GM10248 (cell line): ENCODE results near the gene SPDYC.

ENCODE experiments used
- CTCF ChIA-PET: fragments of 300-600 bp; sonication (Branson Sonifier 250); formaldehyde crosslinking; extraction: SDS; loops from one replicate; lab custom pipeline; 2021; ENCODE audit warnings: antibody characterized with exemption; lab: Yijun Ruan, JAX
- POLR2A ChIA-PET: fragments of 350-650 bp; sonication (Branson Sonifier 250); formaldehyde crosslinking; extraction: SDS; loops from one replicate; lab custom pipeline; 2020; ENCODE audit warnings: antibody characterized with exemption; lab: Yijun Ruan, JAX
- DNase-seq: peaks from one replicate; pipeline ENCODE4 v3.0.0; 2012; ENCODE audit errors: extremely low spot score
- CTCF ChIP-seq: IDR thresholded peaks from 2 replicates; pipeline ENCODE4 v1.5.1; 2012; ENCODE audit warnings: mild to moderate bottlenecking, low read depth; ENCODE audit errors: extremely low read depth, missing control alignments, control extremely low read depth

The SPDYC gene

GRCh38 chr11:65170058-65170534, at the start of gene SPDYC:
Gene SPDYC (plus strand): TSS chr11:65170233. CDS start chr11:65171358, 1,125 bp downstream.
- ChIA-PET CTCF (interaction anchor here (1.3 to 2.0 kb wide), 3 partner anchors 55 to 84 kb away, joined by 3 to 4 read pairs (median 3); no protein-coding TSS in a partner anchor), POLR2A (interaction anchor here (0.7 to 1.1 kb wide), 2 partner anchors 48 to 239 kb away, joined by 3 to 4 read pairs; partner anchors contain the start of gene MRPL49)
- DNase-seq: no peak
- no peak for TF ChIP-seq CTCF

GRCh38 chr11:65120831-65121230, 49.2 kb upstream of the SPDYC start:
- DNase-seq: no peak
- ChIA-PET POLR2A (interaction anchor here (1.7 kb wide), 1 partner anchor 11 kb away, joined by 5 read pairs; no protein-coding TSS in a partner anchor), CTCF (interaction anchor here (0.9 to 7.2 kb wide), 6 partner anchors 9 to 275 kb away, joined by 3 to 73 read pairs (median 4); partner anchors contain the start of genes ARL2, CAPN1 and TM7SF2)
- no peak for TF ChIP-seq CTCF

GRCh38 chr11:65121447-65121864, 48.6 kb upstream of the SPDYC start:
- no peak for TF ChIP-seq CTCF
- ChIA-PET POLR2A (interaction anchor here (1.0 to 2.0 kb wide), 8 partner anchors 8 to 108 kb away, joined by 4 to 10 read pairs (median 4); partner anchors contain the start of genes ARL2, CAPN1, SYVN1 and TM7SF2), CTCF (interaction anchor here (0.7 to 7.2 kb wide), 11 partner anchors 9 to 276 kb away, joined by 3 to 73 read pairs (median 4); partner anchors contain the start of genes ARL2, CAPN1, SYVN1 and TM7SF2)
- no peak for DNase-seq

- ChIA-PET CTCF (interaction anchor here (0.7 to 7.2 kb wide), 11 partner anchors 9 to 277 kb away, joined by 3 to 73 read pairs (median 4); partner anchors contain the start of genes ARL2, CAPN1, SYVN1 and TM7SF2), POLR2A (interaction anchor here (0.5 to 2.0 kb wide), 11 partner anchors 8 to 387 kb away, joined by 4 to 10 read pairs (median 4); partner anchors contain the start of genes ARL2, CAPN1, SYVN1 and TM7SF2)
- no peak for TF ChIP-seq CTCF
- peak; percentile 97 for DNase-seq
These were observed 48.0 kb upstream of the SPDYC start, which contains the start of the genes FAU and MRPL49 for GRCh38 chr11:65121865-65122696. Gene FAU (minus strand): TSS chr11:65122134. CDS start chr11:65121813, 321 bp downstream. Gene MRPL49 (plus strand): TSS chr11:65122321. CDS start chr11:65122347, 26 bp downstream.

GRCh38 chr11:65124480-65125196, 45.4 kb upstream of the SPDYC start:
- ChIA-PET CTCF (interaction anchor here (0.7 to 2.0 kb wide), 5 partner anchors 11 to 112 kb away, joined by 3 to 9 read pairs (median 5); partner anchors contain the start of genes CAPN1 and TM7SF2), POLR2A (no interaction called here)
- DNase-seq: no peak
- TF ChIP-seq CTCF: no peak
